Measurements from ENCODE around the gene RALGAPA2. TPM values are rescaled to one million over a fixed set of nuclear protein-coding genes. Genes with fewer than 3 reads are reported as not detected.

The RALGAPA2 gene
- total RNA-seq, 4 donors from 2014 or later = 20.5 to 42.9 (median 29.6) TPM

DNA sequence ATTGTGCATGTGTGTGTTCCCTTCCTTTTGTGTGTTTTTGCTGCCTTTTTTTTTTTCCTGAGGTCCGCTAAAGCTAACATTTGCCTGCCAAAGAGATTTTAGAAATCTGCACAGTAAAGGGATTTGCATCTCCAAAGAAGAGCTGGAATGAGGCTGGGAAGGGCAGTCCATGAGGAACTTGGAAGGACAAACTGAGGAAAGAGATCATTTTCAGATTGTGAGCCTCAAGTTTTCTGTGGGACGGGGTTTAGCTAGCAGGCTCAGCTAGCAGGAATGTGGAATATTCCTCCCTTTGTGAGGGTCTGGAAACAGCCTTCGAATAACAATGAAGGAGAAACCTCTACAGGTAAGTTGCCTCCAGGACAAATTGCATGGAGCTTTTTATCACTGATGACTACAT is 340.8 kb downstream of the RALGAPA2 start:
- WGBS, 2 donors = 33 to 41% methylated on average over 3 of the region's 3 CpGs
- Histone ChIP-seq H3K27ac (no peak overlapping the region), H3K4me3 (no peak overlapping the region), H3K27me3 (peaks cover 0 to 81% of the 10 kb centered on the region in 2 donors), H3K9me3 (no peaks in the 10 kb centered on the region), H3K4me1 (peaks cover 0 to 29% (median 13%) of the 10 kb centered on the region in 4 donors), H3K36me3 (no peaks in the 10 kb centered on the region)
- TF ChIP-seq POLR2A (IDR thresholded peaks at IDR 0.05) (no peak), EP300 (IDR thresholded peaks at IDR 0.05) (no peak), CTCF (IDR thresholded peaks at IDR 0.05) (no peak)
- DNase-seq (ENCODE audit: low spot score in 2 of 2) = no peak

DNA sequence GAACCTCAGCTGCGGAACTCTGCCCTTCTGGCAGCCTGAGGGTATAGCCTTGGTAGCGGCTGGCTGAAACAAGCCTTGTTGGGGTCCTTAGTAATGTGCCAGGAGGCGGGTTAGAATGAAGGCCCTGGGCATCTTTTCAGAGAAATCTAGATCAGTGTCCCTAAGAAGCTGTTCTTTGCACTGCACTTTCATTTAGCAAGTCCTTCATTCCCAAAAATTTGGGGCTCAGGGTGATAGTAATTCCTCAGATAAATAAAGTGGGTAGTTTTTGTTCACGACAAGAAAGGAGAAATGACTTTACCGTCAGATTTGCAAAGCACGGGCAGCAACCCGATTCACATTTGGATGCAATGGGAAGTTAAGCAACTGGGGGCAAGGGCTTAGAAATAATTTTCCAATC is 341.4 kb downstream of the RALGAPA2 start:
- Histone ChIP-seq H3K4me3 (no peak overlapping the region), H3K9me3 (no peaks in the 10 kb centered on the region), H3K27ac (no peak overlapping the region), H3K4me1 (peaks cover 0 to 35% (median 14%) of the 10 kb centered on the region in 4 donors), H3K27me3 (peaks cover 0 to 85% of the 10 kb centered on the region in 2 donors), H3K36me3 (no peaks in the 10 kb centered on the region)
- no peak for DNase-seq (ENCODE audit: low spot score in 2 of 2)
- TF ChIP-seq EP300 (IDR thresholded peaks at IDR 0.05) = no peak
- no peak for TF ChIP-seq CTCF (IDR thresholded peaks at IDR 0.05)
- TF ChIP-seq POLR2A (IDR thresholded peaks at IDR 0.05) = no peak
- WGBS, 2 donors = 40 to 52% methylated on average over 7 of the region's 7 CpGs

- H3K4me3 ChIP-seq = no peak overlapping the region
- no peak overlapping the region for H3K27ac ChIP-seq
- no peak for DNase-seq (ENCODE audit: low spot score in 2 of 2)
- H3K4me1 ChIP-seq = peaks cover 0 to 41% (median 14%) of the 10 kb centered on the region in 4 donors
- H3K36me3 ChIP-seq = no peaks in the 10 kb centered on the region
- no peak for TF ChIP-seq CTCF (IDR thresholded peaks at IDR 0.05)
- TF ChIP-seq POLR2A (IDR thresholded peaks at IDR 0.05) = no peak
- TF ChIP-seq EP300 (IDR thresholded peaks at IDR 0.05) = no peak
- WGBS, 2 donors = 16 to 24% methylated on average over 10 of the region's 10 CpGs
- no peaks in the 10 kb centered on the region for H3K9me3 ChIP-seq
- peaks cover 0 to 87% of the 10 kb centered on the region in 2 donors for H3K27me3 ChIP-seq
Measured at GRCh38 chr20:20370094-20370575, 342.3 kb downstream of the RALGAPA2 start.

- 3% methylated on average over 41 to 56 of the region's 86 CpGs for WGBS, 2 donors
- Histone ChIP-seq H3K36me3 (no peaks in the 10 kb centered on the region), H3K27me3 (peaks cover under 1 to 87% of the 10 kb centered on the region in 2 donors), H3K27ac (no peak overlapping the region), H3K4me1 (peaks cover 0 to 43% (median 14%) of the 10 kb centered on the region in 4 donors), H3K4me3 (peak overlapping the region in 1 of 4 donors; percentile 46), H3K9me3 (no peaks in the 10 kb centered on the region)
- DNase-seq (ENCODE audit: low spot score in 2 of 2) = no peak
- TF ChIP-seq POLR2A (IDR thresholded peaks at IDR 0.05) (no peak), CTCF (IDR thresholded peaks at IDR 0.05) (no peak), EP300 (IDR thresholded peaks at IDR 0.05) (no peak)
Measured at GRCh38 chr20:20369250-20370093, 343.0 kb downstream of the RALGAPA2 start.

Measured in tibial nerve (tissue), 4 donors.